ENCODE data around the gene KNDC1.

DNA sequence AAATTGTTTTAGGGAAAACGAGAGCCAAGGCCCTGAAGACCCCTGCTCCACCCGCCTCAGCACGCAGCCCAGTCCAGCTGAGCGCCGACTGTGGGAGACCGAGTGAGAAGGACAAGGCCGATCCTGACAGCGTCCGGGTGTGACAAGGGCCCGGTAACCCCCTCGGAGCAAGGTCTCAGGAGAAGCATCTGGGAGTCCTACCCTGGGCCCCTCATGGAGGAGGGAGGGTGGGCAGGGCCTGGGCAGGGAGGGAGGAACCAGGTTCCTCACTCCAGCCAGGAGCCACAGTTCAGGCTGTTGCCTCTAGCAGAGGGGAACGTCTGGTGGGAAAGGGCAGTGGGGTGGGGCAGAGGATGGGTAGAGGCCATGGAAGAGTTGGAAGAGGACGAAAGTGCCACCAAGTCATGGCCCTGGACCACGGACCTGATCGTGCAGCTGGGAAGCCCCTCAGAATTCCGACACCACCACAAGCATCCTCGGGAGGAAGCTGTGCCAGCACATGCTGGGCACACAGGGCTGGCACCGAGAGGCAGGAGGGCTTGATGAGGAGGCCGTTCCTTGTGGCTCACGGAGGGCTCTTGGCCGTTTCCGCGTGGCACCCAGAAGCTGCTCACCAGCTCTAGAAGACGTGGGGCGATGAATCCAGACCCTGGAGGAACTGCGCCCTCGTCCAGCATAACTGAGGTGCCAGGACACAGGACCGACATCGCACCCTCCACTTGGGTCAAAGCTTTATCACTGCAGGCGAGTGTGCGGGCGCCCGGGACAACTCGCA, 2.2 kb upstream of the KNDC1 start:
- TF ChIP-seq, protein P1, sequence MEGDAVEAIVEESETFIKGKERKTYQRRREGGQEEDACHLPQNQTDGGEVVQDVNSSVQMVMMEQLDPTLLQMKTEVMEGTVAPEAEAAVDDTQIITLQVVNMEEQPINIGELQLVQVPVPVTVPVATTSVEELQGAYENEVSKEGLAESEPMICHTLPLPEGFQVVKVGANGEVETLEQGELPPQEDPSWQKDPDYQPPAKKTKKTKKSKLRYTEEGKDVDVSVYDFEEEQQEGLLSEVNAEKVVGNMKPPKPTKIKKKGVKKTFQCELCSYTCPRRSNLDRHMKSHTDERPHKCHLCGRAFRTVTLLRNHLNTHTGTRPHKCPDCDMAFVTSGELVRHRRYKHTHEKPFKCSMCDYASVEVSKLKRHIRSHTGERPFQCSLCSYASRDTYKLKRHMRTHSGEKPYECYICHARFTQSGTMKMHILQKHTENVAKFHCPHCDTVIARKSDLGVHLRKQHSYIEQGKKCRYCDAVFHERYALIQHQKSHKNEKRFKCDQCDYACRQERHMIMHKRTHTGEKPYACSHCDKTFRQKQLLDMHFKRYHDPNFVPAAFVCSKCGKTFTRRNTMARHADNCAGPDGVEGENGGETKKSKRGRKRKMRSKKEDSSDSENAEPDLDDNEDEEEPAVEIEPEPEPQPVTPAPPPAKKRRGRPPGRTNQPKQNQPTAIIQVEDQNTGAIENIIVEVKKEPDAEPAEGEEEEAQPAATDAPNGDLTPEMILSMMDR (IDR thresholded peaks at IDR 0.05), result no peak
- no peak for TF ChIP-seq POLR2A (IDR thresholded peaks at IDR 0.05)
